Measurements from ENCODE around the gene BRD3. TPM values are rescaled to one million over a fixed set of nuclear protein-coding genes. Genes with fewer than 3 reads are reported as not detected.

Gene BRD3
- total RNA-seq, 4 donors from 2014 or later, result 61.6 to 70.8 (median 65.3) TPM

- H3K9me3 ChIP-seq, result peaks cover 0 to 11% (median 0%) of the 10 kb centered on the region in 4 donors
- DNase-seq (ENCODE audit: low spot score in 2 of 2), result no peak
- H3K27me3 ChIP-seq, result no peaks in the 10 kb centered on the region
- peaks cover 0 to 100% (median 42%) of the 10 kb centered on the region in 3 donors for H3K36me3 ChIP-seq
- TF ChIP-seq POLR2A (IDR thresholded peaks at IDR 0.05) (no peak), EP300 (IDR thresholded peaks at IDR 0.05) (no peak), CTCF (IDR thresholded peaks at IDR 0.05) (no peak)
- WGBS, 2 donors, result 92 to 94% methylated on average over 19 of the region's 19 CpGs
- H3K4me1 ChIP-seq, result no peaks in the 10 kb centered on the region
- no peak overlapping the region for H3K27ac ChIP-seq
- H3K4me3 ChIP-seq, result no peak overlapping the region
These were observed 33.4 kb downstream of the BRD3 start for GRCh38 chr9:134034215-134035040.

DNA sequence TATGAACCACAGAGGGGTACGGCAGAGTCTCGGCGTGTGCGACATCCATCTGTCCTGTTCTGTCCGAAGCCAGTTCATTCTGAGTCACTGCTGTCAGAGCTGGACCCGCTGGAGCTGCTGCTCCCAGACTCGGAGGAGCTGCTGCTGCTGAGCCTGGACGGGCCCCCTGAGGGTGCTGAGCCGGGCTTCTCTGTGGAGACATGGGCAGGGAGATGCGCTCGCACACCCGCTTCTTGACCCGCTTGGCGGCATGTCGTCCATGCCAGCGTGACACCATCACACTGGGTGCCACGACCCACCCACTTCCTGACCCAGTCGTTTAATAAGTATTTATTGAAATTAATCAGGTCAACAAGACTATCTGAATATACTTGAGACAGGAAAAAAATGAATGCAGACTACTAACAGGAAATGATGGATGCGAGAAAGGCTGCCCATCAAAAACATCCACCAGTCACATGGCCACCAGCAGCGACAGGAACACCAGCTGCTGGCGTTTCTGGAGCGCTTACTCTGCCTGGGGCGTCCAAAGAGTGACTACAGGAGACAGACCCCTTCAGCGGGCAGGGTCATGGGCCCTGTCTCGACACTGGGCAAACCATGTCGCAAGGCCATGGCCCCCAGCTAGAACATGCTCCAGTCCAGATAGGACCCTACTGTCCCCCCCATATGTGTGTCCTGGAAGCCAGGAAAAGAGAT lies 34.2 kb downstream of the BRD3 start:
- 92% methylated on average over 26 of the region's 26 CpGs for WGBS, 2 donors
- Histone ChIP-seq H3K4me3 (no peak overlapping the region), H3K36me3 (peaks cover 0 to 100% (median 42%) of the 10 kb centered on the region in 3 donors), H3K27ac (no peak overlapping the region), H3K27me3 (no peaks in the 10 kb centered on the region), H3K9me3 (peaks cover 0 to 11% (median 0%) of the 10 kb centered on the region in 4 donors), H3K4me1 (no peaks in the 10 kb centered on the region)
- no peak for DNase-seq (ENCODE audit: low spot score in 2 of 2)
- TF ChIP-seq CTCF (IDR thresholded peaks at IDR 0.05) (no peak), EP300 (IDR thresholded peaks at IDR 0.05) (no peak), POLR2A (IDR thresholded peaks at IDR 0.05) (no peak)

GRCh38 chr9:134032456-134033222 lies 35.2 kb downstream of the BRD3 start:
- Histone ChIP-seq H3K36me3 (peaks cover 0 to 100% (median 36%) of the 10 kb centered on the region in 3 donors), H3K4me3 (no peak overlapping the region), H3K27me3 (no peaks in the 10 kb centered on the region), H3K9me3 (peaks cover 0 to 4% (median 0%) of the 10 kb centered on the region in 4 donors), H3K4me1 (no peaks in the 10 kb centered on the region), H3K27ac (no peak overlapping the region)
- no peak for TF ChIP-seq CTCF (IDR thresholded peaks at IDR 0.05)
- no peak for TF ChIP-seq EP300 (IDR thresholded peaks at IDR 0.05)
- TF ChIP-seq POLR2A (IDR thresholded peaks at IDR 0.05), result no peak
- no peak for DNase-seq (ENCODE audit: low spot score in 2 of 2)
- WGBS, 2 donors, result 93% methylated on average over 40 of the region's 40 CpGs

- no peaks in the 10 kb centered on the region for H3K9me3 ChIP-seq
- H3K36me3 ChIP-seq, result peaks cover 0 to 98% (median 36%) of the 10 kb centered on the region in 3 donors
- no peak overlapping the region for H3K27ac ChIP-seq
- peaks cover 0 to 2% (median 0%) of the 10 kb centered on the region in 4 donors for H3K4me1 ChIP-seq
- H3K4me3 ChIP-seq, result no peak overlapping the region
- no peaks in the 10 kb centered on the region for H3K27me3 ChIP-seq
- TF ChIP-seq EP300 (IDR thresholded peaks at IDR 0.05) (no peak), CTCF (IDR thresholded peaks at IDR 0.05) (no peak), POLR2A (IDR thresholded peaks at IDR 0.05) (no peak)
- no peak for DNase-seq (ENCODE audit: low spot score in 2 of 2)
- WGBS, 2 donors, result 81 to 83% methylated on average over 11 to 14 of the region's 14 CpGs
These were observed 36.0 kb downstream of the BRD3 start for GRCh38 chr9:134031783-134032182.

All from tibial nerve (tissue), 4 donors.